RCC 7860 (cell line): ENCODE results near the gene SATL1.
A peak's percentile ranks its signal among the peaks of the same experiment; 100 is the strongest.
"Not testable (repeated sequence)": the region's sequence is repeated elsewhere in the genome, so short reads cannot be mapped to it uniquely, and the experiment has no call there.

Source experiments
- DNase-seq: peaks from one replicate; pipeline ENCODE4 v3.0.0-alpha.2; 2015; ENCODE audit warnings: low spot score
- FAIRE-seq: peaks from 2 replicates; lab custom pipeline; 2012; peaks lifted over from hg19 to GRCh38; lab: Jason Lieb, UNC

The SATL1 gene

DNA sequence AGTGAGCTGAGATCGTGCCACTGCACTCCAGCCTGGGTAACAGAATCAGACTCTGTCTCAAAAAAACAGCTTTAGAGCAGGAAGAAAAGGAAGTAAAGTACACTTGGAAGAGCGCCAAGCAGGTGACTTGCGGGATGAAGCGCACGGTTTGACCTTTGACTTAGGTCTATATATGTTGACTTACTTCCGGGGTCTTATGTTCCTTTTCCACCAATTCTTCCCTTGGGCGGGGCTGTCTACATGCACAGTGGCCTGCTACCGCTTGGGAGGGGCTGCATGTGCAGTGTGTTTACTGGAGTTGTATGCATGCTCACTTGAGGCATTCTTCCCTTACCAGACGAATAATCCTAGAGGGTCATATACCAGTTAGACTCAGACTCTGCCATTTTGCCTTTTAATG lies 131.3 kb downstream of the SATL1 start:
- DNase-seq (no peak), FAIRE-seq (no peak)

DNA sequence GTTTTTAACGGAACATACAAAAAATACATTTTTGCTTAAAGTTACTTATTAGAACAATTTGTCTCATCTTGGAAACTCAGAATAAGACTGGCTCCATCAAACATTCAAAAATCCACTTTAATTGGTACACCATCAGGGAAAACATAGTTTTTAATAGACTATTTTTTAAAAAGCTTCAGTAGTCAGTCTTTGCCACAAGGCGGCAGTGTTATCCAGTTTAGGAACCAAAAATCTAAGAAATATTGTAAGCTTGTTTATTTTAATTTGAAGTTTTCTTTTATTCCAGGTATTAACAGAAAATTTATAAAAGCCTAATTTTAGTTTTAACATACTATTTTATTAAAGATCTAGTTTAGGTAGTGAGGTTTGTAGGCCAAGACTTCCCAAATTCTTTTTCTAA lies 132.2 kb downstream of the SATL1 start:
- FAIRE-seq = peak; percentile 85

DNA sequence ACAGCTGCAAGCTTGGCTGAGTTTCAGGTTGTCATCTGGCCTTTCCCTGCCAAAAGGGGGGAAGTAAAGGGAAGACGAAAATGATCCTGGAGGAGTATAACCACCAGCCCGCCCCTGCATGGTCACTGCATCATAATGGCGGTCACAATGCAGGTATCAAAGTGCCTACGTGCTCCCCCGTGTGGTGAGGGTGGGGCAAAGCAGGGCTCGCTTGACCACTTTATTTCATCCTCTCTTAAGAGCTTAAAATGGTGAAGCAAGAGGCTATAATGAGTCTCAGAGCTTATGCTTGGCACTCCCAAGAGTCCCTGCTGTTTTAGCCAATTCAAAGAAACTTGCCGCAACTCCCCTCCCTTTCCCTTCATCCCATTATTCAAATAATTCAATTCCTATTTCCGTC lies 134.3 kb downstream of the SATL1 start:
- no peak for DNase-seq
- FAIRE-seq = no peak

More for the DNA sequence above, 132.2 kb downstream of the SATL1 start:
- no peak for DNase-seq

DNA sequence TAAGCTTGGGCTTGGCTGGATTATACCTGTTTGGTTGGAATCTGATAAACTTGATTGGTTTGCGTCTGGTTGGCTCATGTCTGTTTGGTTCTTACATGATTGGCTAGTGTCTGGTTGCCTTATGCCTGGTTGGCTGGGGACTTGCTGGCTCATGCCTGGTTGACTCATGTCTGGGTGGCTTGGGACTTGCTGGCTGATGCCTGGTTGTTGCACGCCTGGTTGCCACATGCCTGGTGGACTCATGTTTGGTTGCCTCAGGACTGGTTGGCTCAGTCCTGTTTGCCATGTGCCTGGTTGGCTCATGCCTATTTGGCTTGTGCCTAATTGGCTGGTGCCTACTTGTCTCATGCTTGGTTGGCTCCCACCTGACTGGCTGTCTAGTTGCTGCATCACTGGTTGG lies 135.4 kb downstream of the SATL1 start:
- no peak for FAIRE-seq
- no peak for DNase-seq

DNA sequence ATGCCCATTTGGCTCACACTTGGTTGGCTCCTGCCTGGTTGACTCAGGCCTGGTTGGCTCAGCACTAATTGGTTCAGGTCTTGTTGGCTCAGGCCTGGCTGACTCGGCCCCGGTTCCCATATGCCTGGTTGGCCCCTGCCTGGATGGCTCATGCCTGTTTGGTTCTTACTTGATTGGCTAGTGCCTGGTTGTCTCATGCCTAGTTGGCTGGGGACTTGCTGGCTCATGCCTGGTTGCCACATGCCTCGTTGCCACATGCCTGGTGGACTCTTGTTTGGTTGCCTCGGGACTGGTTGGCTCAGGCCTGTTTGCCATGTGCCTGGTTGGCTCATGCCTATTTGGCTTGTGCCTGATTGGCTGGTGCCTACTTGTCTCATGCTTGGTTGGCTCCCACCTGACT lies 136.2 kb downstream of the SATL1 start:
- no peak for DNase-seq
- no peak for FAIRE-seq

DNA sequence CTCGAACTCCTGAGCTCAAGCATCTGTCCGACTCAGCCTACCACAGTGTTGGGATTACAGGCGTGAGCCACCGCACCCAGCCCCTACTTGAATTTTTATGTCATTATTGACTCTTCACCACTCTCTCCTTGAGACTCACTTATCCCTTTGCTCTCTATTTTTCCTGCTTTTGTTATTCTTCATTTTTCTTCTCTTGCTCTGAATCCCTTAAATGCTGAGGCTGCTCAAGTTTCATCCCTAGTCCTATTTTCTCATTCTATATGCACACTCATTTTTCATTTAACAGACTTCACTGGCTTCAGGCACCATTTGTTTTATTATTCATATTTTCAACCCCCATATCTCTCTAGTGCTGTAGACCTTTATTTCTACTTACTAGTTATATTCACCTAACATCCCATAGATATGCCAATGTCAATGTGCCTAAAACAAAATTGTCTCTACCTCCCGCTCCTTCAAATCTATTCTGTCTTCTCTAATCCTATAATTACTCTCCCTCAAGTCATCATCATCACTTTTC lies 154.2 kb downstream of the SATL1 start:
- no peak for FAIRE-seq
- DNase-seq = no peak

DNA sequence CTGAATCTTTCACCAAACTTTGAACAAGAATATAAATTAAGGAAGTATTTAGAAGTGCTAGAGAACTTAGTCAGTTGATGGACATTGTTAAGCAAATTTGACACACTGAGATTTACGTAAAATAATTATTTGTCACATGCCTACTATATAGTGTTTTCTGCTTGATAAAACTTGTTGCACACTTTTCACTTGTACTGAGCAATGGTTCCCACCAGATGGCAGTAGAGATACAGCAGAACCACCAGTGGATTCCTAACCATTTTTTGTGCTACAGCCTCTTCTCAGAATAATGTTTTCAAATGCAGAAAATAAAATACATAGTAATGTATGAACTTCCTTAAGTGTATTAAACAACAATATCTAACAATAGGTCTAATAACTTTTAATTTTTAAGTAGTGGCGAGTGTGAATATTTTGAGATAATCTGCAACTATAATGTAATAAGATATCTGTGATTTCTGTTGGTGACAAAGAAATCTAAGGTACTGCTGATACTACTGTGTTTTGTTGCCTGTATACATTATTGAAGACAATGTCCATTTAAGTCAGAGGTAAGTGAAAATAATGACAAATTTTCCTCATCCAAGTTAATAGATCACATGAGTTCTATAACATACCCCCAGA lies 158.7 kb downstream of the SATL1 start:
- no peak for DNase-seq
- peak; percentile 64 for FAIRE-seq

DNA sequence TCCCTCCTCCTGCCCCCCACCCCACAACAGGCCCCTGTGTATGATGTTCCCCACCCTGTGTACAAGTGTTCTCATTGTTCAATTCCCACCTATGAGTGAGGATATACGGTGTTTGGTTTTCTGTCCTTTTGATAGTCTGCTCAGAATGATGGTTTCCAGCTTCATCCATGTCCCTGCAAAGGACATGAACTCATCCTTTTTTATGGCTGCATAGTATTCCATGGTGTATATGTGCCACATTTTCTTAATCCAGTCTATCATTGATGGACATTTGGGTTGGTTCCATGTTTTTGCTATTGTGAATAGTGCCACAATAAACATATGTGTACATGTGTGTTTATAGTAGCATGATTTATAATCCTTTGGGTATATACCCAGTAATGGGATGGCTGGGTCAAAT lies 166.3 kb downstream of the SATL1 start:
- FAIRE-seq, DNase-seq: not testable (repeated sequence)

DNA sequence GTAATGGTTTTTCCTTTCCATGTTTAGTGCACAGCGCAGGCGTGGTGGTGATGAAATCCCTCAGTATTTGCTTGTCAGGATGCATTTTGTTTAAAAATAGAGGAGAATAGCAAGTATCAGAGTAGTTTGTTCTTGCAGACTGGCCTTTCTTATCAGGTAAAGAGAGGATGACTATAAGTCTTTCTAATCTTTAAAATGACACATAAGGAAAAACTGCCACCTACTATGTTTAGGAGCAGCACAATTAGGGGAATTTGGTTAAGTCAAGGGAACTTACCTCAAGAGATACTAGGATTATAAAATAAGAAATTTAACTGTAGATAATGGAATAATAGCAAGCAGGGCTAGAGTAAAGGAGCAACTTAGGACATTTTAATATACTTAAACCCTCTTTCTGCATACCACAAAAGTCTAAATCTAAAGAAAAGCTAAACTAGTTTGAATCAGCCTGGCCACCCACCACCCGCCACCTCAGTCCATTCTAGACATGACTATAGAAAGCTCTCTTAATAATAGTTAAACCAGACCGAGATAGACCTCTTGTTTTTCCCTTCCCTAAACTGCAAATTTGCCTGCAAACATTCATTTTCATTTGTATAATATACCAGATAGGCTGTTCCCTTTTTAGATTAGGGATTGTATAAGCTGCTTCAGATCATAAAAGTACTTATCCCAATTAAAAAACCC lies 177.9 kb downstream of the SATL1 start:
- DNase-seq (no peak), FAIRE-seq (no peak)

DNA sequence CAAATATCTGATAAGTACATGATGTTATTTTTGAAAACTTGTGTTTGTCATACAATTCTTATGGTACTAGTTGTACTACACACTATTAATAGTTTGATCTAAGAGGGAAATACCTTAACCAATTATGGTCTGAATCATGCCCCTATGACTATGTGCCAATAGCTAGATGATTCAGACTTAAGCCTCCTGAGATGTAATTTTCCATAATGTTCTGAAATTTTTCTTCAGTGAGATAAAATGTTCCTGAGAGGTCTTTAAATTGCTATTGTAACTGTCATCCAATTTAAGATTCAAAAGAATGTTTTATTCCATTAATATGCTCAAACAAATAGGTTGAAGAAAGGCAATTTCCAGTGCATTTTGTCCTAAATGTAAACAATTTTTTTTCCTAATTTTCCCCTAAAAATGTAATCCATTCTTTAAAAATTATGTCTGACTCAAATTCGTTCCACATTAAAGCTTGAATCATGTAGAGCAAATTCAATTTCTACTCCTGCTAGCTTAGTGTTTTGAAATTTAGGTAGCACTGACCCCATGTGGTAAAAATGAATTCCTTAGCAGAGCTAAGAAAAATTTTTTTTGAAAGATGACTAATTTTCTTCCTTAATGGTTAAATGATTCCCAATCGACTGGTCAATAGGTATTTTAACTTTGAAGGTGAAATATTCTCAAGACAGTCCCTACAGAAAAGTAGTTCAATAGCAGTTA lies 190.8 kb downstream of the SATL1 start:
- DNase-seq = peak; percentile 57
- FAIRE-seq = peak; percentile 70

DNA sequence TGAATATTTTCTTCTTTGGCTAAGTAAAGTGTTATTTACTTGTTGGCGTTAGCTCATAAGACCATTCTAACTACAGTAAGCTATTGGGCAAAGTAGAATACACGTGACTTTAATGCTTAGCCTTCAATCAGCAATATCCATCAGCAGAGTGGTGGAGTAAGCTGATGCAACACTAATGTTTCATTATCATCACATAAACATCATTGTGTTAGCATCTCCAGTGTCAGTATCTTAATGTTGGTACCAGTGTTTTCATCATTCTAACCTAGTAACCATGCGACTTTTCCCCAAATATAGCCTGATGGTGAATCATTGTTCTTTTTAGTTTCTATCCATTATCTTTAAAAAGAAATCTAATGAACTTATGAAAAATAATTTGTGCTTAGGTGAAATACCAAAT lies 191.4 kb downstream of the SATL1 start:
- DNase-seq (peak; percentile 9), FAIRE-seq (no peak)

DNA sequence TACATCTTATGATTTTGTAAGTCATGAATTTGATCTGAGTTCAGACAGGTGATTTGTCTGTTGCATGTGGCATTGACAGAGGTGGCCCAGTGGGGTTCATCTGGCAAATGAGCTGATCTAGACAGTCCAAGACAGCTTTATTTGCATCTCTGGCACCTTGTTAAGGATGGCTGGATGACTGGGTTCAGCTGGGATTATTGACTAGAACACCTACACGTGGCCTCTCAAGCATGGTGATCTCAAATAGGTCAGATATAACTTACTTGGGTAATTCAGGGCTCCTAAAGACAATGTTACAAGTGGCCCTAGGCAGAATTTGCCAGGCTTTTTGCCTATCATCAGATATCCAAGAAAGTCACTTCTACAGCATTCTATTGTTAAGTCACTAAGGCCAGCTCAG lies 192.0 kb downstream of the SATL1 start:
- DNase-seq (no peak), FAIRE-seq (no peak)
